BJ (cell line): ENCODE measurements around the gene GSPT1. TPM values are rescaled to one million over a fixed set of nuclear protein-coding genes. Genes with fewer than 3 reads are reported as not detected.

ENCODE experiments used
- CTCF ChIA-PET: fragments of 350-600 bp; formaldehyde crosslinking; extraction: SDS; loops from one replicate; lab custom pipeline; 2021; ENCODE audit warnings: antibody characterized with exemption, inconsistent platforms; lab: Yijun Ruan, JAX
- POLR2A ChIA-PET: fragments of 300-600 bp; sonication (Branson Sonifier 250); formaldehyde crosslinking; extraction: SDS; loops from one replicate; lab custom pipeline; 2021; ENCODE audit warnings: antibody characterized with exemption; lab: Charles Lee
- DNase-seq: peaks from one replicate; pipeline ENCODE4 v3.0.0-alpha.2; 2011; ENCODE audit warnings: low read depth
- H3K27me3 ChIP-seq: 2 replicates; pipeline ENCODE4 v1.6.0; 2011; ENCODE audit warnings: low read length; ENCODE audit not compliant: control insufficient read depth, insufficient read depth
- H3K36me3 ChIP-seq: 2 replicates; pipeline ENCODE4 v1.5.1; 2011; ENCODE audit warnings: low read length; ENCODE audit not compliant: control insufficient read depth, insufficient read depth
- H3K4me3 ChIP-seq: 2 replicates; pipeline ENCODE4 v1.5.1; 2011; ENCODE audit warnings: low read depth, mild to moderate bottlenecking, control low read depth, low read length
- CTCF ChIP-seq: IDR thresholded peaks from 2 replicates; pipeline ENCODE4 v1.5.1; 2011; ENCODE audit warnings: low read depth, mild to moderate bottlenecking, control low read depth, inconsistent platforms, low read length, moderate library complexity; ENCODE audit not compliant: insufficient read depth
- polyA plus RNA-seq: library from polyadenylated mRNA; depleted of rRNA; stranded (reverse); fragments of >200 nt; gene quantifications from 2 replicates; pipeline ENCODE4 v1.2.3, GENCODE V29; 2011

GSPT1 gene
- polyA plus RNA-seq, 1 experiment, result 39.3 TPM

GRCh38 chr16:11909653-11910545 lies 5.9 kb downstream of the GSPT1 start:
- POLR2A ChIA-PET, result no interaction called here
- H3K36me3 ChIP-seq, result no peaks in the 10 kb centered on the region
- CTCF ChIA-PET, result no interaction called here
- no peak for TF ChIP-seq CTCF
- no peak overlapping the region for H3K4me3 ChIP-seq
- no peak for DNase-seq
- no peaks in the 10 kb centered on the region for H3K27me3 ChIP-seq

DNA sequence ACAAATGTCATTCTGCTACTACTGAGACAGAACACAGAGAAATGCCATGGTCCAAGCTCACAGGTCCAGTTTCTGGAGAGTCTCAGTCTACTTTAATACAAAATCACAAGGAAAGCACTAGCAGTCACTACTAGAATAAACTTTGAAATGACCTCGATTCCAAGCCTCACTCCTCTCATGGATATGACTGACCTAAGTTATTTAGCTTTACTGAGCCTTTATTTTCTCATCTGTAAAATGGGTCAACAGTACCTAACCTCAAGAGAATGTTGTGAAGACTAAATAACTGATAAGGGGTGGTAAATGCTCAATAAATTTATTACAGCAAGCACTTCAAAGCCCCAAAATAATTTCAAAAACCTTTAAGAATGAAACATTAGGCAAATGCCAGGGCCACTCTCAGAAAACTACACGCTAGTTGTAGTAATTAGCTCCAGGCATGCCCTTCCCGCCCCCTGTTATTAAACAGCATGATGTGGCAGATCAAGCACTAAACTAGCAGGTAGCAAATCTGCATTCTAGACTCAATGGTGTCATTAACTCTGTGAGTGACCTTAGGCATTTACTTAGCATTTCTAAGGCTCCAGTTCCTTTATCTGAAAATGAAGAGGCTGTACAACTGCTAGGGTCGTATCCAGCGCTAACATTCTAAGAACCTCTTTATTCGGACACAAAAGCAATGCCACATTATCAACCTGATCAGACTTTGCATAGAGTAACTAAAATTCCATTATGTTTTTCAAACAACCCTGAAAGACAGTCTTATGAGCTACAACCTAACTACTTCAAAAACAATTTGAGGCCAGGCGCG lies 8.4 kb downstream of the GSPT1 start:
- CTCF ChIA-PET, result no interaction called here
- Histone ChIP-seq H3K4me3 (no peak overlapping the region), H3K36me3 (no peaks in the 10 kb centered on the region; the same call in 1 of the 2 replicates), H3K27me3 (no peaks in the 10 kb centered on the region)
- DNase-seq, result no peak
- no peak for TF ChIP-seq CTCF
- POLR2A ChIA-PET, result no interaction called here

DNA sequence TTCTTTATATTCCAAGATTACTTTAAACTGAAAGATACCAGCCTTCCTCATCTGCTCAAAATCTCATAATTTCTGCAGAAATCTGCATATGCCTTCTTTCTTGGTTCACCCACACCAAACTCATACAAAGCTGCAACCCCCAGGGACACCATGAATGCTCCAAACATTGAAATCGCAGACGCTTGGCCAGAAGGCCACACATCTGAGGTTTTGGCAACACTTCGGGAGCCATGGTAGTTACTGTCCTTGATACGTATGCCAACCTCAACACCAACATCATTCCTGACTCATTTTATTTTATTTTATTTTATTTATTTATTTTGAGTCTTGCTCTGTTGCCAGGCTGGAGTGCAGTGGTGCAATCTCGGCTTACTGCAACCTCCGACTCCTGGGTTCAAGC lies 11.8 kb downstream of the GSPT1 start:
- no peak for DNase-seq
- no peak overlapping the region for H3K4me3 ChIP-seq
- TF ChIP-seq CTCF, result no peak
- H3K36me3 ChIP-seq, result no peaks in the 10 kb centered on the region; the same call in 1 of the 2 replicates
- no peaks in the 10 kb centered on the region for H3K27me3 ChIP-seq
- ChIA-PET CTCF (no interaction called here), POLR2A (no interaction called here)

DNA sequence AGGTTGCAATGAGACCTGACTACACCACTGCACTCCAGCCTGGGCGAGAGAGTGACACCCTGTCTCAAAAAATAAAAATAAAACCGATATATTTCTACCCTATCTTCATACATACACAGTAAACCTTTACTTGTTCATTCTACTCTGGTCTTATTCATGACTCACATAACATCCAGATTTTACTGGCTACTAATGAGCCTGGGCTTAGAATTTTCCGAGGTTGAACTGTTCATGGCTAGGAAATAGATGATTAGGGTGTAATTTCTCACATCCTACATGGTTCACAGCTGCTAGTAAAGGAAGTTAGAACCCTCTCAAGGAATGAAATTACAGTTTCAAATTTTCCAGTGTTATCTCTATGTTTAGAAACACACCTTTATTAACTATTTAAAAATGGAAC lies 14.7 kb downstream of the GSPT1 start:
- ChIA-PET CTCF (interaction anchor here (0.7 kb wide), 1 partner anchor 11 kb away, joined by 3 read pairs; no protein-coding TSS in a partner anchor), POLR2A (no interaction called here)
- Histone ChIP-seq H3K4me3 (no peak overlapping the region), H3K36me3 (no peaks in the 10 kb centered on the region; the same call in 1 of the 2 replicates), H3K27me3 (no peaks in the 10 kb centered on the region)
- no peak for DNase-seq
- no peak for TF ChIP-seq CTCF

- CTCF ChIA-PET, result no interaction called here
- no peak for TF ChIP-seq CTCF
- POLR2A ChIA-PET, result no interaction called here
- Histone ChIP-seq H3K4me3 (no peak overlapping the region), H3K36me3 (peaks cover 3% of the 10 kb centered on the region; the same call in 1 of the 2 replicates), H3K27me3 (no peaks in the 10 kb centered on the region)
- no peak for DNase-seq
These were observed 19.1 kb downstream of the GSPT1 start for GRCh38 chr16:11896486-11897176.
